ENCODE measurements around the gene STK11. TPM values are rescaled to one million over a fixed set of nuclear protein-coding genes. Genes with fewer than 3 reads are reported as not detected.

Gene STK11
- total and polyA plus RNA-seq, 2 of the 4 experiments (the other 2 are of a cell fraction), result 39.3 to 42.8 TPM

DNA sequence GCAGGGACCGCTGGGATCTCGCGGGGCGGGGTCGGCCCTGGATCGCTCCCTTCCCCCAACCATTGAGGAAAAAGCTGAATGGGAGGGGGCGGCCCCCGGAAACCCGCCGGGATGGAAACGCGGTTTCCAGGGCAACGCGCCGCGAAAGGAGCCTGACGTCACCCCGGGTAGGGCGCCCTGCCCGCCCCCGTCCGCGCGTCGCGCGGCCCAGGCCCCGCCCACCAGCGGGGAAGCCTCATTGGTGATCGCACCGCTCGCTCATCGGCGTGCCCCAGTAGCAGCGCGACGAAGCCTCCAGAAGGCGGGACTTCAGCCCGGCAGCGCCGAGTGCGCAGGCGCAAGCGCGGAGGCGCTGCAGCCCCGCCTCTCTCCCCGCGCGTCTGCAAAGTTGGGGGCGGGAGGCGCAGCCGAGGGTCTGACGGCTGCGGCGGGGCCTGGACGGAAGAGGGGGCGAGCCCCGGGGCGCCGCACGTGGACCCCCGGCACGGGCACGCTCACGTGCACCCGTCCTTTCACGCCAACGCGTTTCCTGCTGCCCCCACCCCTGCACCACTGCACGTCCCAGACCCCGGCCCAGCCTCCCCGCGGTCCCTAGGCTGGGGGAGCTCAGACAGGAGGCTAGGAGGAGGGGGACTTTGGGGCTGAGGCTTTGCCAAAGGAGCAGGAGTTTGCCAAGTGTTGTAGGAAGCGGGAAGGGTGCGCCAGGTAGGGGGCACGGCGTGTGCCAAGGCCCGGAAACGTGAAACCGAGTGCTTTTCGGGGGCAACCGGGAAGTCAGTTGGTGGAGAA lies 55.4 kb downstream of the STK11 start:
- Histone ChIP-seq H4K8ac (ENCODE audit: low read depth in 2 of 2, low read length in 2 of 2) (peak overlapping the region; percentile 76 to 91), H3K9ac (ENCODE audit: low read depth, low read length) (peak overlapping the region; percentile 80), H3K4me1 (ENCODE audit: control insufficient read depth, insufficient read depth, low read length) (peaks cover 47% of the 10 kb centered on the region), H2BK15ac (ENCODE audit: low read depth, low read length) (peak overlapping the region; percentile 69; the same call in 2 of the 3 replicates), H3K27me3 (ENCODE audit: control insufficient read depth, insufficient read depth, low read length) (no peaks in the 10 kb centered on the region), H3K18ac (ENCODE audit: low read depth, low read length) (peak overlapping the region; percentile 49), H4K91ac (ENCODE audit: insufficient read depth, low read depth, low read length) (peak overlapping the region; percentile 96), H3K23ac (ENCODE audit: low read depth, low read length) (peak overlapping the region; percentile 98), H4K20me1 (ENCODE audit: insufficient read depth, low read length) (peaks cover 45% of the 10 kb centered on the region), H2BK20ac (ENCODE audit: low read depth, low read length) (peak overlapping the region; percentile 93; the same call in 1 of the 2 replicates), H2AK5ac (ENCODE audit: low read depth, low read length) (peak overlapping the region; percentile 97), H3K9me3 (ENCODE audit: control insufficient read depth, insufficient read depth, low read length) (no peaks in the 10 kb centered on the region), H2AK9ac (replicated peaks; ENCODE audit: low read depth, low read length, poor library complexity) (peak overlapping the region; percentile 99), H3K36me3 (ENCODE audit: control insufficient read depth, insufficient read depth, low read length) (peaks cover 27% of the 10 kb centered on the region), H3K4me3 (ENCODE audit: insufficient read depth, low read depth, low read length) (peak overlapping the region; percentile 51), H3K14ac (replicated peaks; ENCODE audit: low read depth, low read length) (peak overlapping the region; percentile 82), H2AFZ (replicated peaks; ENCODE audit: low read length, poor library complexity) (peak overlapping the region; percentile 85), H2BK120ac (ENCODE audit: low read depth, low read length) (peak overlapping the region; percentile 93), H3K56ac (ENCODE audit: extremely low read depth, insufficient read depth, low read length) (peak overlapping the region; percentile 85), H3K4me2 (ENCODE audit: low read depth, low read length) (peak overlapping the region; percentile 88), H2BK5ac (ENCODE audit: low read depth, low read length, poor library complexity, severe bottlenecking) (peak overlapping the region; percentile 92), H3K9me1 (ENCODE audit: insufficient read depth, low read length) (peaks cover 11% of the 10 kb centered on the region), H3K27ac (ENCODE audit: insufficient read depth, low read length) (peak overlapping the region; percentile 93), H4K5ac (ENCODE audit: low read depth, low read length) (peak overlapping the region; percentile 73), H3K4ac (ENCODE audit: low read depth, low read length) (peak overlapping the region; percentile 97), H3K79me1 (ENCODE audit: low read depth in 1 of 2, low read length in 2 of 2) (peaks cover 0 to 63% of the 10 kb centered on the region in 2 experiments; a peak in 2 of 4 replicates)
- in situ Hi-C loops (cut with MboI; ENCODE audit: low sequenced_read_pairs), result no loop called here
- ChIA-PET POLR2A (ENCODE audit: unreplicated experiment) (interaction anchor here (0.7 kb wide), 1 partner anchor 8 kb away, joined by 3 read pairs; no protein-coding TSS in a partner anchor), CTCF (no interaction called here)
- ATAC-seq (ENCODE audit: low read depth) (peak; percentile 83), DNase-seq (peak; percentile 96)
- intact Hi-C loops (cut with micrococcal nuclease), result no loop called here
- BruUV-seq (replicated peaks), result no TSS peak
- dilution Hi-C loops (cut with HindIII; ENCODE audit: low sequenced_read_pairs, unreplicated experiment), result no loop called here
- TF ChIP-seq BHLHE40 (IDR thresholded peaks at IDR 0.05; ENCODE audit: low read depth, low read length) (peak; percentile 97), RFX5 (IDR thresholded peaks at IDR 0.05; ENCODE audit: low read depth, low read length) (no peak), POLR2A (IDR thresholded peaks at IDR 0.05; ENCODE audit: low read depth, low read length) (peak; percentile 64; the same call in 1 of the 2 replicates), FOS (IDR thresholded peaks at IDR 0.05; ENCODE audit: low read depth, low read length) (peak; percentile 46; the same call in 1 of the 2 replicates), MAZ (IDR thresholded peaks at IDR 0.05; ENCODE audit: borderline replicate concordance, low read depth, low read length) (peak; percentile 87), MXI1 (IDR thresholded peaks at IDR 0.05; ENCODE audit: borderline replicate concordance, low read depth, low read length) (no peak), MAFK (IDR thresholded peaks at IDR 0.05; ENCODE audit: low read depth, low read length) (no peak), NFE2L2 (IDR thresholded peaks at IDR 0.05; ENCODE audit: low read depth, low read length) (no peak)
- TF ChIP-seq, protein P1, sequence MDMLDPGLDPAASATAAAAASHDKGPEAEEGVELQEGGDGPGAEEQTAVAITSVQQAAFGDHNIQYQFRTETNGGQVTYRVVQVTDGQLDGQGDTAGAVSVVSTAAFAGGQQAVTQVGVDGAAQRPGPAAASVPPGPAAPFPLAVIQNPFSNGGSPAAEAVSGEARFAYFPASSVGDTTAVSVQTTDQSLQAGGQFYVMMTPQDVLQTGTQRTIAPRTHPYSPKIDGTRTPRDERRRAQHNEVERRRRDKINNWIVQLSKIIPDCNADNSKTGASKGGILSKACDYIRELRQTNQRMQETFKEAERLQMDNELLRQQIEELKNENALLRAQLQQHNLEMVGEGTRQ (IDR thresholded peaks at IDR 0.05; ENCODE audit: low read depth, low read length), result peak; percentile 56
- 1% methylated on average over 29 of the region's 83 CpGs; no CpG with 5 or more reads in 1 of the 2 experiments for WGBS, 2 experiments (ENCODE audit: extremely low coverage in 2 of 2, insufficient read length in 1 of 2)

All from IMR-90 (cell line).